SK-N-SH (cell line): ENCODE data around the gene CIDEB. TPM values are rescaled to one million over a fixed set of nuclear protein-coding genes. Genes with fewer than 3 reads are reported as not detected.

ENCODE experiments used
- CTCF ChIA-PET: fragments of 300-600, 350-600 bp; formaldehyde crosslinking; extraction: SDS; loops from one replicate; lab custom pipeline; 2021; lab: Yijun Ruan, JAX
- POLR2A ChIA-PET: fragments of 350-600 bp; sonication (Branson Sonifier 250); formaldehyde crosslinking; extraction: SDS; loops from one replicate; lab custom pipeline; 2020; ENCODE audit warnings: antibody characterized with exemption, inconsistent platforms; lab: Yijun Ruan, JAX
- DNase-seq: peaks from one replicate; pipeline ENCODE4 v3.0.0; 2012
- H2AFZ ChIP-seq: fragments of 200-600 bp; sonication (generic); 2 replicates; pipeline ENCODE4 v1.8.1; 2016; ENCODE audit warnings: antibody characterized with exemption, mild to moderate bottlenecking, low read depth
- H3F3A ChIP-seq: fragments of 200-600 bp; sonication (generic); replicated peaks from 2 replicates; pipeline ENCODE3; 2016; ENCODE audit warnings: antibody characterized with exemption, mild to moderate bottlenecking; ENCODE audit not compliant: insufficient read depth
- H3K27ac ChIP-seq, 2 experiments: fragments of 200-500 bp in 1 of 2; fragments of 200-600 bp in 1 of 2; sonication (Bioruptor generic) in 1 of 2; sonication (generic), shearing (Covaris generic) in 1 of 2; 2 replicates each; pipeline versions ENCODE4 v1.5.1 to v1.6.1; 2014 to 2016; ENCODE audit warnings: low read depth in 2 of 2, inconsistent platforms in 1 of 2, low read length in 1 of 2, mild to moderate bottlenecking in 1 of 2, mixed read lengths in 1 of 2
- H3K27me3 ChIP-seq: fragments of 200-600 bp; sonication (generic), shearing (Covaris generic); 2 replicates; pipeline ENCODE4 v1.6.1; 2016; ENCODE audit warnings: mixed run types; ENCODE audit not compliant: insufficient read depth
- H3K36me3 ChIP-seq, 2 experiments: fragments of 200-500 bp in 1 of 2; fragments of 200-600 bp in 1 of 2; sonication (Bioruptor generic) in 1 of 2; sonication (generic) in 1 of 2; replicated peaks in 1 of 2; 2 replicates each; pipeline versions ENCODE3 to v1.5.1; 2014 to 2016; ENCODE audit warnings: low read length in 1 of 2, mild to moderate bottlenecking in 1 of 2; ENCODE audit not compliant: insufficient read depth in 2 of 2, control insufficient read depth in 1 of 2
- H3K4me1 ChIP-seq, 2 experiments: fragments of 200-500 bp in 1 of 2; fragments of 200-600 bp in 1 of 2; sonication (Bioruptor generic) in 1 of 2; sonication (generic), shearing (Covaris generic) in 1 of 2; 2 replicates each; pipeline versions ENCODE4 v1.5.1 to v1.6.1; 2014 to 2016; ENCODE audit warnings: low read depth in 1 of 2, low read length in 1 of 2, mixed run types in 1 of 2; ENCODE audit not compliant: insufficient read depth in 2 of 2, control insufficient read depth in 1 of 2
- H3K4me2 ChIP-seq: fragments of 200-600 bp; sonication (generic), shearing (Covaris generic); 2 replicates; pipeline ENCODE4 v1.6.1; 2017; ENCODE audit warnings: mixed run types
- H3K4me3 ChIP-seq, 2 experiments: fragments of 200-500 bp in 1 of 2; fragments of 200-600 bp in 1 of 2; sonication (Bioruptor generic) in 1 of 2; sonication (generic), shearing (Covaris generic) in 1 of 2; 2 replicates each; pipeline versions ENCODE4 v1.5.1 to v1.8.1; 2014 to 2016; ENCODE audit warnings: low read depth in 2 of 2, inconsistent platforms in 1 of 2, low read length in 1 of 2, mild to moderate bottlenecking in 1 of 2, mixed read lengths in 1 of 2, moderate library complexity in 1 of 2
- H3K79me2 ChIP-seq: fragments of 200-600 bp; sonication (generic); 2 replicates; pipeline ENCODE4 v1.8.1; 2017; ENCODE audit warnings: mild to moderate bottlenecking; ENCODE audit not compliant: insufficient read depth
- H3K9ac ChIP-seq: fragments of 200-600 bp; sonication (generic); 2 replicates; pipeline ENCODE4 v1.6.1; 2017; ENCODE audit warnings: mixed run types
- H3K9me2 ChIP-seq: fragments of 200-600 bp; sonication (generic); 2 replicates; pipeline ENCODE4 v1.6.1; 2017; ENCODE audit warnings: mixed run types
- H3K9me3 ChIP-seq: fragments of 200-600 bp; sonication (generic); 2 replicates; pipeline ENCODE4 v1.6.1; 2017; ENCODE audit warnings: mixed run types, mild to moderate bottlenecking, moderate library complexity
- H4K20me1 ChIP-seq: fragments of 200-600 bp; sonication (generic); 2 replicates; pipeline ENCODE4 v1.6.1; 2017; ENCODE audit warnings: mild to moderate bottlenecking, mixed run types; ENCODE audit not compliant: insufficient read depth
- EZH2phosphoT487 ChIP-seq: fragments of 200-600 bp; sonication (generic); IDR thresholded peaks from 2 replicates; pipeline ENCODE4 v1.6.1; 2017; ENCODE audit warnings: low read depth, mixed run types, mild to moderate bottlenecking, antibody characterized with exemption, moderate library complexity, borderline replicate concordance
- FOSL2 ChIP-seq: IDR thresholded peaks from 2 replicates; pipeline ENCODE4 v1.4.0; 2012; ENCODE audit warnings: low read depth, mild to moderate bottlenecking, moderate library complexity, borderline replicate concordance
- FOXM1 ChIP-seq: IDR thresholded peaks from 2 replicates; pipeline ENCODE4 v1.4.0; 2012; ENCODE audit warnings: low read depth, mild to moderate bottlenecking
- GATA2 ChIP-seq: sonication (generic); formaldehyde crosslinking; IDR thresholded peaks from 2 replicates; pipeline ENCODE4 v1.5.0; 2020; ENCODE audit warnings: mild to moderate bottlenecking, missing genetic modification reagents
- NRF1 ChIP-seq: IDR thresholded peaks from 2 replicates; pipeline ENCODE4 v1.6.1; 2012; ENCODE audit warnings: low read depth, mild to moderate bottlenecking, low read length
- RFX5 ChIP-seq: IDR thresholded peaks from 2 replicates; pipeline ENCODE4 v1.6.1; 2012; ENCODE audit warnings: mild to moderate bottlenecking, improper control_type of control experiment, low read length
- RXRA ChIP-seq: IDR thresholded peaks from 2 replicates; pipeline ENCODE4 v1.4.0; 2012; ENCODE audit warnings: low read depth, mild to moderate bottlenecking, borderline replicate concordance
- SMC3 ChIP-seq: IDR thresholded peaks from 2 replicates; pipeline ENCODE4 v1.6.1; 2012; ENCODE audit warnings: low read depth, low read length, improper control_type of control experiment
- TCF12 ChIP-seq: IDR thresholded peaks from 2 replicates; pipeline ENCODE4 v1.4.0; 2012
- TEAD4 ChIP-seq: IDR thresholded peaks from 2 replicates; pipeline ENCODE4 v1.4.0; 2012; ENCODE audit warnings: mild to moderate bottlenecking, borderline replicate concordance; ENCODE audit not compliant: insufficient read depth
- WGBS: methylation state at CpG from one replicate; pipeline ENCODE4 v1.1.6; 2017; ENCODE audit warnings: low lambda C conversion rate; 5-methylcytosine and 5-hydroxymethylcytosine counted together
- polyA plus RNA-seq, 3 experiments: library from polyadenylated mRNA; depleted of rRNA; stranded (reverse); fragments of >200 nt; gene quantifications; 2 replicates each; pipeline ENCODE4 v1.2.3, GENCODE V29; 2012
- TF ChIP-seq, protein P1 (sequence below): IDR thresholded peaks from 2 replicates; pipeline ENCODE4; 2012
- TF ChIP-seq, protein P2 (sequence below): IDR thresholded peaks from 2 replicates; pipeline ENCODE4 v1.4.0; 2012; ENCODE audit warnings: low read depth
- TF ChIP-seq, protein P3 (sequence below): fragments of 150-350 bp; IDR thresholded peaks from 2 replicates; pipeline ENCODE4 v1.6.1; 2017; ENCODE audit warnings: antibody characterized with exemption, low read length, low read depth, borderline replicate concordance

Gene CIDEB
- polyA plus RNA-seq, 1 of the 3 experiments (the other 2 are of a cell fraction): 0.05 TPM

DNA sequence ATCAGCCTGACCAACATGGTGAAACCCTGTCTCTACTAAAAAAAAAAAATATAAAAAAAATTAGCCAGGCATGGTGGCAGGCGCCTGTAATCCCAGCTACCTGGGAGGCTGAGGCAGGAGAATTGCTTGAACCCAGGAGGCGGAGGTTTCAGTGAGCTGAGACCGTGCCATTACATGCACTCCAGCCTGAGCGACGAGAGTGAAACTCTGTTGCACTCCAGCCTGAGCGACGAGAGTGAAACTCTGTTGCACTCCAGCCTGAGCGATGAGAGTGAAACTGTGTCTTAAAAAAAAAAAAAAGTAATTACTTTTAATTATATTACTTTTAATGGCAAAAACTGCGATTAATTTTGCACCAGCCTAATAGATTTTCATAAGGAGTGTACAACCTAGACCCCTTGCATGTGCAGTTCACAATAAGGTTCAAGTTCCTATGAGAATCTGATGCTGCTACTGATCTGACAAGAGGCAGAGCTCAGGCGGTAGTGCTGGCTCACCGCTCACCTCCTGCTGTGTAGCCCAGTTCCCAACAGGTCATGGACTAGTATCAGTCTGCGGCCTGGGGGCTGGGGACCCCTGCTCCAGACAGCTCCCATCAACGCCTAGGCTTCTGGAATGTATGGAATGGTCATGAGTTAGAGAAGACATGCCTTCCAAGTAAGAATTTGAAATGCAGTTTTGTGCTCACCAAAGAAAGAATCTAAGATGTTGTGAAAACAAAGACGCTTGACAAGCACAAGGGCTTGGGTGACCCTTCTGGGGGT, 13.6 kb upstream of the CIDEB start:
- Histone ChIP-seq H3K79me2 (no peaks in the 10 kb centered on the region), H2AFZ (no peak overlapping the region)
- WGBS: 55% methylated on average over 14 of the region's 14 CpGs

DNA sequence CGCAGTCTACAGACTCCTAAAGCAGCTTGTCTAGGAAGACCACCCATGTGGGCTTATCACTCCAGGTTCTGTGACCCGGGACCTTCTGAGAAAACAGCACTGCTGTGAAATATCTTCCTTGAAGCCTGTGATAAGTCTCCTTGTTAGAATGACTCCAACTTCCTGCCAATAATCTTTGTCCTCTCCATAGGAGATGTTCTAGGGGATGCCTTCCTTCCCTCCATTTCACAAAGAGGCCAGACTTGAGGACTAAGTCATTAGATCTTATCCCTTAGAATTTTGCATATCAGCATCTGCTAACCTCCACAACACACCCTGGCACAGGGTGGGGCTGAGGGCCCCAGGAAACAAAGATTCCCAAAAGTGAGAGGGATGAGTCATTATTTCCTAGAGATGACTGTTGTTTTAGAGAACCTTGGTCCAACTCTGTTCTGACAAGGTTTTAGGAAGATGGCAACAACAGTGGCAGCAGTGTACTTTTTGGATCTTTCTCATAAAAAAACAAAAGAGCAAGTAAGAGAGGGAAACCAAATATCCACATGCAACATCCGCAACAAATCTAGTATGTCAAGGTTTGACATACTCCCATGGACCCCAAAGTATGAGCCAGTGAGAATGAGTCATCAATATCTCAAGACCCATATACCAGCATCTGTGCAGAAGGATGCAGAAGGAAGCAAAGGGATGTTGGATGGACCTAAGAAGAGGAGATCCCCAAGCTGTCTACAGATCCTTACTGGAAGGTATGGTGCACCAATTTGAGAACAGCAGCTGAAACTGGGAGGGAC, 9.6 kb upstream of the CIDEB start:
- POLR2A ChIA-PET: interaction anchor here (0.8 to 1.6 kb wide), 2 partner anchors 9 to 16 kb away, joined by 3 read pairs; no protein-coding TSS in a partner anchor
- H4K20me1 ChIP-seq: no peaks in the 10 kb centered on the region
- no peaks in the 10 kb centered on the region for H3K79me2 ChIP-seq
- H3K4me3 ChIP-seq: no peak overlapping the region
- DNase-seq: no peak
- CTCF ChIA-PET: interaction anchor here (1.2 to 14.6 kb wide), 6 partner anchors 9 to 119 kb away, joined by 5 to 115 read pairs (median 16); partner anchors contain the start of genes ADCY4, CIDEB, LTB4R and LTB4R2
- H3K4me2 ChIP-seq: peak overlapping the region; percentile 25; the same call in 1 of the 2 replicates
- peaks cover 12% of the 10 kb centered on the region; the same call in 1 of the 2 replicates for H3K27me3 ChIP-seq
- H3K27ac ChIP-seq: no peak overlapping the region; a peak in 1 of 4 replicates
- 98% methylated on average over 3 of the region's 3 CpGs for WGBS
- TF ChIP-seq FOSL2 (peak; percentile 31; the same call in 1 of the 2 replicates), SMC3 (no peak), EZH2phosphoT487 (no peak), GATA2 (no peak)
- TF ChIP-seq, protein P1, sequence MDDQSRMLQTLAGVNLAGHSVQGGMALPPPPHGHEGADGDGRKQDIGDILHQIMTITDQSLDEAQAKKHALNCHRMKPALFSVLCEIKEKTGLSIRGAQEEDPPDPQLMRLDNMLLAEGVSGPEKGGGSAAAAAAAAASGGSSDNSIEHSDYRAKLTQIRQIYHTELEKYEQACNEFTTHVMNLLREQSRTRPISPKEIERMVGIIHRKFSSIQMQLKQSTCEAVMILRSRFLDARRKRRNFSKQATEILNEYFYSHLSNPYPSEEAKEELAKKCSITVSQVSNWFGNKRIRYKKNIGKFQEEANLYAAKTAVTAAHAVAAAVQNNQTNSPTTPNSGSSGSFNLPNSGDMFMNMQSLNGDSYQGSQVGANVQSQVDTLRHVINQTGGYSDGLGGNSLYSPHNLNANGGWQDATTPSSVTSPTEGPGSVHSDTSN: no peak
- H3K9me3 ChIP-seq: no peaks in the 10 kb centered on the region
- no peaks in the 10 kb centered on the region for H3K9me2 ChIP-seq
- H2AFZ ChIP-seq: no peak overlapping the region
- H3K9ac ChIP-seq: no peak overlapping the region
- no peaks in the 10 kb centered on the region for H3K36me3 ChIP-seq
- H3F3A ChIP-seq: peaks cover 10% of the 10 kb centered on the region
- peaks cover 0 to 8% of the 10 kb centered on the region in 2 experiments; a peak in 1 of 4 replicates for H3K4me1 ChIP-seq

More for the DNA sequence above, 13.6 kb upstream of the CIDEB start:
- no peaks in the 10 kb centered on the region for H4K20me1 ChIP-seq
- no peak overlapping the region for H3K27ac ChIP-seq
- H3K4me2 ChIP-seq: no peak overlapping the region
- ChIA-PET POLR2A (no interaction called here), CTCF (interaction anchor here (1.1 to 14.6 kb wide), 6 partner anchors 12 to 115 kb away, joined by 3 to 115 read pairs (median 28); partner anchors contain the start of genes ADCY4, CIDEB, KHNYN and LTB4R)
- no peaks in the 10 kb centered on the region for H3K36me3 ChIP-seq
- no peak for DNase-seq
- peaks cover 12% of the 10 kb centered on the region; the same call in 1 of the 2 replicates for H3K27me3 ChIP-seq
- H3K9ac ChIP-seq: no peak overlapping the region
- TF ChIP-seq RXRA (no peak), TCF12 (no peak), NRF1 (no peak), RFX5 (no peak), SMC3 (no peak), FOXM1 (no peak), TEAD4 (no peak)
- TF ChIP-seq, protein P2, sequence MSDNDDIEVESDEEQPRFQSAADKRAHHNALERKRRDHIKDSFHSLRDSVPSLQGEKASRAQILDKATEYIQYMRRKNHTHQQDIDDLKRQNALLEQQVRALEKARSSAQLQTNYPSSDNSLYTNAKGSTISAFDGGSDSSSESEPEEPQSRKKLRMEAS: no peak
- TF ChIP-seq, protein P3, sequence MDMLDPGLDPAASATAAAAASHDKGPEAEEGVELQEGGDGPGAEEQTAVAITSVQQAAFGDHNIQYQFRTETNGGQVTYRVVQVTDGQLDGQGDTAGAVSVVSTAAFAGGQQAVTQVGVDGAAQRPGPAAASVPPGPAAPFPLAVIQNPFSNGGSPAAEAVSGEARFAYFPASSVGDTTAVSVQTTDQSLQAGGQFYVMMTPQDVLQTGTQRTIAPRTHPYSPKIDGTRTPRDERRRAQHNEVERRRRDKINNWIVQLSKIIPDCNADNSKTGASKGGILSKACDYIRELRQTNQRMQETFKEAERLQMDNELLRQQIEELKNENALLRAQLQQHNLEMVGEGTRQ: no peak
- no peaks in the 10 kb centered on the region for H3K9me3 ChIP-seq
- no peak overlapping the region for H3K4me3 ChIP-seq
- no peaks in the 10 kb centered on the region for H3K9me2 ChIP-seq
- peaks cover 10% of the 10 kb centered on the region for H3F3A ChIP-seq
- peaks cover 0 to 8% of the 10 kb centered on the region in 2 experiments; a peak in 1 of 4 replicates for H3K4me1 ChIP-seq
